Stimulated activated CD4-positive, alpha-beta T cell treated with anti-CD3 and anti-CD28 coated beads, Interleukin-12 subunit alpha, Interleukin-12 subunit beta, amount 100 ng/mL, for 4 hours (primary cell): Measurements from ENCODE around the gene MECR.
A peak's percentile ranks its signal among the peaks of the same experiment; 100 is the strongest.

Source experiments
- DNase-seq: peaks from one replicate; pipeline ENCODE4 v3.0.0-alpha.2; 2020

Gene MECR

GRCh38 chr1:29201595-29202051 is 29.1 kb downstream of the MECR start:
- DNase-seq = no peak

DNA sequence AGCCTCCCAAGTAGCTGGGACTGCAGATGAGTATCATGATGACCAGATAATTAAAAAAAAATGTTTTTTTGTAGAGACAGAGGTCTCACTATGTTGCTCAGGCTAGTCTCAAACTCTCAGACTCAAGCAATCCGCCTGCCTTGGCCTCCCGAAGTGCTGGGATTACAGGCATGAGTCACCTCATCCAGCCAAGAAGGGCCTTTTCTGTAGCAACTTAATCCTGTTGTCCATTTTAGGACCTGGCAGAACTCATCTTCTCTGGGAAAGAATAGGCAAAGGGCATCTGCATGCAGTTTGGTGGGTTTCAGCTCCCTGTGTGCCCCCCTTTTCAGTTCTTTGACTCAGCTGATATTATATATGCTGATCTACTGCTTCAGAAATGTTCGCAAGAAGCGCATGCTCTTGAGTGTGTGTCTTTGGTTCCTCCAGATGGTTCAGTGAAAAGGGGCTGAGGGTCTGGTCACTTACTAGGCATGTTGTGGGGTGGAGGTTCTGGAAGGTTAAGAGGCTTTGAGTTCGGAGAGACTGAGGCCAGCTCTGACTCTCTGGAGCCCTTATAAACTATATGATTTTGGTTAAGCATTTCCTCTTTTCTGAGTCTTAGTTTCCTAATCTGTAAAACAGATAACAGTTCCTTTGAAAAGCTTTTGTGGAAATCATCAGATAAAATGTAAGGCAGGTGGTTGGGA is 29.7 kb downstream of the MECR start:
- no peak for DNase-seq

GRCh38 chr1:29197993-29198392 is 32.7 kb downstream of the MECR start:
- DNase-seq = no peak

GRCh38 chr1:29197590-29197924 is 33.2 kb downstream of the MECR start:
- DNase-seq = no peak

- no peak for DNase-seq
These were observed 33.7 kb downstream of the MECR start for GRCh38 chr1:29196863-29197589.

GRCh38 chr1:29195881-29196291 is 34.8 kb downstream of the MECR start:
- no peak for DNase-seq

DNA sequence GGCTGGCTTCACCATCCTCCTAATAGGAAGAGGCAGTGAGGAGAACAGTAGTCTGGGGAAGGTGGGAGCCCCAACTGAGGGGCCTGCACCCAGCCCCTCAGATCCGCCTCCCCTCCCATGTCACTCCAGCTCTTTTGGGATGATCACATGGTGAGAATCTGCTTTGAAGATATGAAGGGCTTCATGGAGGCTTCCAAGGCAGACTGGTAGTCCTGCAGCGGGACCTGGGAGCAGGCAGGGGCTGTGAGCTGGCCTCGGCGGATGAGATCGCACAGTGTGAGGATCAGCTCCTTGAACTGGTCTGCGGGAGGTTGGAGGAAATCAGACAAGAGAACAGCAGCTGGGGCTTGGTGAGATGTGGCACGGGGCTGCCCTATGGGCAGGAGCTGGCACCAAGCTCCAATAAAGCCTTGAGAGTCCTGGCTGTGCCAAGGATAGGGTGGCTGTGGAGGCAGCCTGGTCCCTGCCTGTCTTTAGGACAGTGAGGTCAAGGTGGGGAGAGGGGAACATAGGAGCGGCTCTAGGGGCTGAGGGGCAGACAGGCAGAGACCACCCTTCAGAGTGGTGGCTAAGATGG is 36.8 kb downstream of the MECR start:
- DNase-seq = no peak

DNA sequence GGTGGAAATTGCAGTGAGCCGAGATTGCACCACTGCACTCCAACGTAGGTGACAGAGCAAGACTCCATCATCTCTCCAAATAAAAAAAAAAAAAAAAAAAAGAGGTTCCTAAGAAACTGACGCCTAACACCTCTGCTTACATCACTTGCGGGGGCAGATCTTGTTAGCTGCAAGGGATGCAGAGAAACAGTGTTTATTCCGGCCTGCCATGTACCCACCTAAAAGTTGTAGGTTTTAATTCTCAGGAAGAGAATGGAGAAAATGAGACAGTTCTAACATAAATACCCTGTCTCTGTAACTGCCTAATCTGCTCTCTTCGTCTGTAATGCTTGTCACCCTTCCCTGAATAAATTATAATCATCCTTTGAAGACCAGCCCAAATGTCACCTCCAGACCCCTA is 40.0 kb downstream of the MECR start:
- DNase-seq = no peak

DNA sequence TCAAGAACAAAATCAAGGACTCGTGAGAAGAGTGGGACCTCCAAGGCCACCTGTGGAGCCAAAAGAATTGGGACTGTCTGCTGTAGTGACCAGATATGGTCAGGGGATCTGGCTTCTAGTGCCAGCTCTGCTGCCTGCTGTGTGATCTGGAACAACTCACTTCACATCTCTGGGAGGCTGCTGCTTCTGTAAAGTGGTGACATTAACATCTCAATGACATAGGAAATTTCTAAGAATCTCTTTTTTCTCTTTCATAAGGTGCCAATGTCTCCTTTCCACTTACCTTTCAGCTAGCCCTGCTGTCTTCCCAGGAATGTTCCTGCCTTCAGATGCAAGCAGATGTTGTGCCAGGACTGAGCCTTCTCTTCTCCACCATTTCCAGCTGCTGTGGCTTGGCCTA is 44.0 kb downstream of the MECR start:
- DNase-seq = no peak

GRCh38 chr1:29186252-29186651 is 44.5 kb downstream of the MECR start:
- no peak for DNase-seq

DNA sequence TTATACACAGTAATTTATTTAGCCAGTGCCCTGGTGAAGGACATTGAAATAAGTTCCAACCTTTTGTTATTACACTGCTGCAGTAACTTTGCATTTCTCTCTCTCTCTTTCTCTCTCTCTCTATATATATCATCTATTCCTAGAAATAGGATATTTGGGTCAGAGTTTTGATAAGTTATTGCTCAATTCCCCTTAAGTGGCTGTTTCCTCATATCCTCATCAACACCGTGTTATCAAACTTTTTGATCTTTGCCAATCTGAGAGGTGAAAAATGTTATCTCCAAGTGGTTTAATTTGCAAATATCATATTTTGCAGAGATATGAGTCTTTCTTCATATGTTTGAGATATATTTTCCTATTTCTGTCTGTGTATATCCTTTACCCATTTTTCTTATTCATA is 47.4 kb downstream of the MECR start:
- DNase-seq = no peak

DNA sequence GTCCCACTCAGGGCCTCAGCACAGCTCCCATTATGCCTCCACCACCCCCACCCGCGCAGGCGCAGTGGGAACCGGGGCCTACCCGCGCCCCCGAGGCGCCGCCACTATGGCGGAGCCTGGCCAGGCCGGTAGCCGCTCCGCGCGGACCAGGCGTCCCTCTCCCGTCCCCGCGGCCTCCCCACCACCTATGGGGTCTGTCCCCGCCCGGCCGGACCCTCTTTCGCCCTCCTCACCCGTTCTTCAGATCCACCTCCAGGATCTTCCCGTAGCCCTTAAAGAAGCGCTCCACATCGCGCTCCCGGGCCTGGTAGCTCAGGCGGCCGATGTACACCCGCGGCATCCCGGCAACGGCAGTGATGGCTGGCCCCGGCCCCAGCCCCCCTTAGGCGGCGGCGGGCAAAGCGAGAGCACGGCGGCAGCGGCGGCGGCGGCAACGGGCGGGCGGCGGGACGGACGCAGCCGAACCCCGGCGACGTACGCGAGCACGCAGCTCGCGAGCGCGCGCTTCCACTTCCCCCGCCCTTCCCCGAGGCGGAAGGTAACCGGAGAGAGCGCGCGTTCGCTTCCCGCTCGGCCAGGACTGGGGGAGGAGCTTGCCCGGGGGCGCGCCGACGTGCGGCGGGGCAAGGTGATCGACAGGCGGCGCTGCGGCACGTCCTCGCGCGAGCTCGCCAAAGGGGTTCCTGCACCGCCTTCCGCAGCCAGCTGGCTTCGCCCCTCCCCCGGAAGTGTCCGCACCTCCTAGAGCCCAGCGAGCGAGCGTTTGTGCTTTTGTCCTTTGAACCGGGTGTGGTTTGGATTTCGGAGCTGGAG is 49.1 kb downstream of the MECR start, which contains the start of gene SRSF4:
Gene SRSF4, minus strand, starts transcription at position 488 of the 813 bp plus-strand sequence. Its CDS starts 148 bp downstream, at position 340.
- DNase-seq = peak; percentile 99

DNA sequence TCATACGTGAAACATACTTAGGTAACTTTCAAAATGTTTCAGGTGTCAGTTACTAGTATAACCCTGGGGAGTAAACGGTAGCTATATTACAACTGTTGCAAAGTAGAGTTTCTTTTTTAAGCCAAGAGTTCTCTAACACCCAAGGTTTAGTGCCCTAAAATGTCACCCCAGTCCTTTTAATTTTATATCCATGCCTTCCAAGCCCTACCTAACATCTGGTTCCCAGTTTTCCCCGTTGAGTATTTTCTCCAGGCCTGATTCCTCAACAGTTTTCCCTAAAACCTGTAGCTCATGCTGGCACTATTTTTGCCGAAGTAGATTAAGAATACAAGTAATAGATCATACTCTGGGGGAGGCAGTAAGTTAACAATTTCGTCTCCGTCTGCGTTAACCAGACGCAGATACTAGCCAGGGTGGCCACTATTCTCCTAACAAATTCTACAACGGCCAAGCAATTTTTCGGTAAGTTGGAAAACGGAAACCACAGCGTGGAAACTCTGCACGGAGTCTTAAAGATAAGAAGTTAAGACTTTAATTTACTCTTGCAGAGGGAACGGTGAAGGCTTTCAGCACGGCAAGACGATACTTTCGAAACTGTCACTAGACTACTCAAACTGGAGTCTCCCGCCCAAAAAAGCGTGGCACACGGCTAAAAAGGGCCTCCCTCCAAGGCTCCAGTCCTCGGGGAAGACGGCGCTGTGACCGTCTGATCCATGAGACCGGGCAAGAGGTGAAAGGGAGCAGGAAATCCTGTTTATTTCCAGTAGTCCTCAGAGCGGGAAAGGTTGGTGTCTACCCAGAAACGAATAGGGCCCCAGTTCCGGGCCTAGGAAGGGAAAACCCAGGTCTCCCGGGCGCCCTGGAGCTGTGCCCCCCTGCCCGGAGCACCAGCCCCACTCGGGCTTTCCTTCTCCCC is 50.0 kb downstream of the MECR start:
- no peak for DNase-seq

DNA sequence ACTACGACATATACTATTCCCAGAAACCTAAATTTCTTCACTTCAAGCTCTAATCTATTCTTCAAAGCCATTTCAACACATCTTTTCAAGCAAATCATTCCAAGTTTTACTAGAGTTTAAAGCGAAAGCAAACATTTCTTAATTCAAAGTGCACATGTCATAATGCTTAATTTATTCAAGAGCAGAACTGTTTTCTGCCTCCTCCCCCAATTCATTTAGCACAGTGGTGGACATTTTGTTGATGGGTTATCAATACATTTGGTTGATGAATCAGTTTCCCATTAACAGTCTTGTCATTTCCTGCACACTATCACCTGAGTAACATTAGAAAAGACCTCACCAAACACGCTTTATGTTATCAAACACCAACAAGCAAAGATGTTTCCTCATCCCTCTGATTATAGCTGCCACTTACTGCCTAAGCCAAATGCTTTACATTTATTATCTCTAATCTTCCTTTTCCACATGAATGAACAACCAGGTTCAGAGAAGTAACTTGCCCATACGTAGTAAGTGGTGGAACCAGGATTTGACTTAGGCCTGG is 51.0 kb downstream of the MECR start:
- no peak for DNase-seq

- DNase-seq = no peak
These were observed 53.6 kb downstream of the MECR start for GRCh38 chr1:29177022-29177705.

DNA sequence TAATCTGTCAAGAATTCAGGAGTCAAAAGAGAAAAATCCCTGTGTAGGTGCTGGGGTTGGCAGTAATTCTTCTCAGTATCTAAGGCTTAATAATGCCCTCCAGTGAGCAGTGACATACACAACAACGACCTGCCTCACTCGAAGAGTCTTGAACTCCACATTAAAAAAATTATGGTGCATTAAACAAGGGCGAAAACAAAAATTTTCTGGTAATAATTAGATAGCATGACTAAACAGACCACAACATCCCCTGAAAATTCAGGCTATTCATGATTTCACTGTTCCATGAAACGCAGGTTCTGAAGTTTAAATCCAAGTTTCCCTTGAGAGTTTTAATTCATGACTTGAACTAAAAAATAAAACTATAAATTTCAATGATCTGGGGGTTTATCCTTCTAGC is 54.2 kb downstream of the MECR start:
- no peak for DNase-seq

DNA sequence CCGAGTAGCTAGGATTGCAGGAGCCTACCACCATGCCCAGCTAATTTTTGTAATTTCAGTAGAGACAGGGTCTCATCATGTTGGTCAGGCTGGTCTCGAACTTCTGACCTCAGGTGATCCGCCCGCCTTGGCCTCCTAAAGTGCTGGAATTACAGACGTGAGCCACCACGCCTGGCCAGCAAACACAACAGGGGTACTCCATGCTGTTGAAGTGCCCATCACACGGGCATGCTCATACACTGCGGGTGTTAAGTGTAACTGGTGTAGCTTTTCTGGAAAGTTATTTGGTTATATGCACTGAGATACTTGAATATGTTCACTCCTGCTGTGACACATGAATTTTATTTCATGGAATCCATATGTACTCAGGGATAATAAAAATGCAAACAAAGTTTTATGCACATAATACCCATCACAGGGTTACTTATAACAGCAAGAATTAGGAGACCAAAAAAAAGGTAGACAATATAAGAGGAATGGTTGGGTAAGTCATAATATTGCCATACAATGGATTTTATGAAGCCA is 58.3 kb downstream of the MECR start:
- no peak for DNase-seq

DNA sequence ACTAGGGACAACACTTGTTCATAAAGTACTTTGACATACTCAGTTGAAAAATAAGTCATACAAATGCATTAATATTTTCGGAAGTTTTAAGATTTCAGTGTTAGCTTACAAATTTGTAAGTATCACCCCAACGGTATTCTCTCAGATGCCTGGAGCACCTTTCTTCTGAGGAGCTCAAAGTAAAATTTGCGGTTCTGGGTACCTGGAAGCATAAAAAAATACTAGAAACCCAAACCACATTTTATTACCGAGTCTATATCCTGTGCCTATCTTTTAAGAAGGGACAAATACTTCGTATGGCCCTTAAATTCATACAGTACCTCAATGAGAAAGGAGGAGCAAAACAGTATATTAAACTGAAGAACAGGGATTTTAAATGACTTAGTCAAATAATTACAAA is 59.2 kb downstream of the MECR start:
- DNase-seq = no peak

GRCh38 chr1:29171089-29171488 is 59.6 kb downstream of the MECR start:
- DNase-seq = no peak

DNA sequence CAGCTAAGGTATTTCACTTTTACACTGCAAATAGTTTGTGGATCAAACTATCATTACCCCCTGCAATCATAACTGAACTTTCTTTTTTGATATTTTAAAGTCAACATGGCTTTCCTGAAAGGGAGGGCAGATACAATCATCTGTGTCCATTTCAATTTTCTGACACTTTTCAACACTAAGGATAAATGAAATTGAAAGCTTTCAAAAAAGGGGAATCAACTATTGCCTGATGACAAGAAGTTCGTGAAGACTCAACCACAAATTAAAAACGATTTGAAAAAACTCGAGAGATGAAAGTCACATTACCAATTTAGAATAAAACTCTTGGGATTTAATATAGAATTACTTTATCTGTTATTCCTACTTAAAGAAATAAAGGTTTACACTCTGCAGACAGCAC is 60.8 kb downstream of the MECR start:
- no peak for DNase-seq

DNA sequence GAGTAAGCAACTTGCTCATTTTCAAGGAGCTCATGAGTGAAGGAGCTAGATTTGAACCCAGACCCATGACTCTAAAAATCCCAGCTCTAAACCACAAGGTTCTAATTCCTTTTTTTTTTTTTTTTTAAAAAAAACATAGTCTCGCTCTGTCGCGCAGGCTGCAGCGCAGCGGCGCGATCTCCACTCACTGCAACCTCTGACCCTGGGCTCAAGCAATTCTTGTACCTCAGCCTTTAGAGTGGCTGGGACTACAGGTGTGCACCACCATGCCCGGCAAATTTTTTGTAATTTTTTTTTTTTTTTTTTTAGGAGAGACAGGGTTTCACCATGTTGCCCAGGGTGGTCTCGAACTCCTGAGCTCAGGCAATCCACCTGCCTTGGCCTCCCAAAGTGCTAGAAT is 62.8 kb downstream of the MECR start:
- DNase-seq = no peak
